HepG2 (cell line): ENCODE measurements around the gene SUSD2. TPM values are rescaled to one million over a fixed set of nuclear protein-coding genes. Genes with fewer than 3 reads are reported as not detected.

Experiments used
- AGO1 ChIP-seq: fragments of 200-400 bp; formaldehyde crosslinking; IDR thresholded peaks from 2 replicates; pipeline ENCODE4 v1.6.1; 2017; ENCODE audit warnings: mild to moderate bottlenecking, low read depth, low read length, moderate library complexity; ENCODE audit not compliant: poor library complexity, severe bottlenecking
- CC2D1A ChIP-seq: sonication (generic); formaldehyde crosslinking; IDR thresholded peaks from 2 replicates; pipeline ENCODE4 v1.8.1; 2023; ENCODE audit warnings: mild to moderate bottlenecking, missing genetic modification reagents
- DPF2 ChIP-seq: sonication (generic); formaldehyde crosslinking; IDR thresholded peaks from 2 replicates; pipeline ENCODE4 v1.4.0; 2020; ENCODE audit warnings: mild to moderate bottlenecking, low read depth, missing genetic modification reagents, borderline replicate concordance
- FOXC1 ChIP-seq: sonication (generic); formaldehyde crosslinking; IDR thresholded peaks from 2 replicates; pipeline ENCODE4 v1.8.0; 2022; ENCODE audit warnings: mild to moderate bottlenecking, missing genetic modification reagents, borderline replicate concordance
- GATAD2A ChIP-seq: IDR thresholded peaks from 2 replicates; pipeline ENCODE4 v1.6.1; 2016
- HCFC1 ChIP-seq: fragments of 150-350 bp; IDR thresholded peaks from 2 replicates; pipeline ENCODE4 v1.6.1; 2014; ENCODE audit warnings: low read depth, low read length
- HNRNPH1 ChIP-seq: fragments of 200-400 bp; formaldehyde crosslinking; optimal IDR thresholded peaks from 2 replicates; pipeline ENCODE3; 2017; ENCODE audit warnings: mild to moderate bottlenecking, low read depth, low read length
- MATR3 ChIP-seq: sonication (generic); formaldehyde crosslinking; IDR thresholded peaks from 2 replicates; pipeline ENCODE4 v1.4.0; 2020; ENCODE audit warnings: missing genetic modification reagents
- RNF2 ChIP-seq: fragments of 450-650 bp; conservative IDR thresholded peaks from 2 replicates; pipeline ENCODE4 v1.6.1; 2016; ENCODE audit warnings: low read depth
- TBX2 ChIP-seq: sonication (generic); formaldehyde crosslinking; IDR thresholded peaks from 2 replicates; pipeline ENCODE4 v1.5.0; 2020; ENCODE audit warnings: missing genetic modification reagents, mild to moderate bottlenecking, borderline replicate concordance
- THAP9 ChIP-seq: sonication (generic); formaldehyde crosslinking; IDR thresholded peaks from 2 replicates; pipeline ENCODE4; 2020; ENCODE audit warnings: missing genetic modification reagents, mild to moderate bottlenecking, borderline replicate concordance
- YEATS2 ChIP-seq: sonication (generic); formaldehyde crosslinking; IDR thresholded peaks from 2 replicates; pipeline ENCODE4 v1.4.0; 2020; ENCODE audit warnings: missing genetic modification reagents, borderline replicate concordance
- ZNF180 ChIP-seq: sonication (generic); formaldehyde crosslinking; IDR thresholded peaks from 2 replicates; pipeline ENCODE4 v1.4.0; 2020; ENCODE audit warnings: low read depth, missing genetic modification reagents, borderline replicate concordance
- ZNF891 ChIP-seq: sonication (generic); formaldehyde crosslinking; IDR thresholded peaks from 2 replicates; pipeline ENCODE4 v1.5.0; 2020; ENCODE audit warnings: mild to moderate bottlenecking, missing genetic modification reagents
- polyA plus RNA-seq, 8 experiments: library from polyadenylated mRNA; depleted of rRNA in 3 of 8; stranded (reverse) in 7 of 8; unstranded in 1 of 8; fragments of >200 nt; fragmentation: Illumina TruSeq in 4 of 8; extraction: Trizol in 4 of 8; gene quantifications; 2 replicates each; pipeline versions ENCODE4 v1.2.1 to v1.2.3, GENCODE V29; 2011 to 2016; ENCODE audit warnings: low read depth in 4 of 8, missing spikeins in 1 of 8, mixed read lengths in 1 of 8; ENCODE audit not compliant: insufficient read depth in 1 of 8
- total RNA-seq, 5 experiments: library from RNA; depleted of rRNA; stranded (reverse); fragments of >200 nt; fragmentation: Illumina TruSeq; extraction: Trizol; gene quantifications; 2 replicates each; pipeline ENCODE4 v1.2.3, GENCODE V29; 2016; ENCODE audit warnings: low read depth in 1 of 5
- TF ChIP-seq, protein P1 (sequence below), 2 experiments: fragments of 450-650 bp in 1 of 2; sonication (generic) in 1 of 2; formaldehyde crosslinking; IDR thresholded peaks; 2 replicates each; pipeline versions ENCODE4 v1.5.0 to v1.8.0; 2020 to 2022; ENCODE audit warnings: mild to moderate bottlenecking in 1 of 2, missing genetic modification reagents in 1 of 2
- TF ChIP-seq, protein P2 (sequence below): sonication (generic); formaldehyde crosslinking; IDR thresholded peaks from 2 replicates; pipeline ENCODE4 v1.5.1; 2020; ENCODE audit warnings: mild to moderate bottlenecking, missing genetic modification reagents, borderline replicate concordance
- TF ChIP-seq, protein P3 (sequence below): sonication (generic); formaldehyde crosslinking; IDR thresholded peaks from 2 replicates; pipeline ENCODE4 v1.5.0; 2020; ENCODE audit warnings: mild to moderate bottlenecking, missing genetic modification reagents, borderline replicate concordance

SUSD2 gene
- total and polyA plus RNA-seq, 2 of the 13 experiments (the other 11 are each of a cell fraction or from before 2014, with no cell fraction given) = 2.1 to 11.0 TPM

- TF ChIP-seq FOXC1 (CRISPR knock-in tag) (no peak), DPF2 (CRISPR knock-in tag) (no peak), ZNF180 (CRISPR knock-in tag) (no peak), TBX2 (CRISPR knock-in tag) (0 out of 2 replicates have a peak, but pooled peaks have one; percentile 7), ZNF891 (CRISPR knock-in tag) (0 out of 2 replicates have a peak, but pooled peaks have one; percentile 53), CC2D1A (CRISPR knock-in tag) (no peak), AGO1 (no peak), GATAD2A (CRISPR knock-in tag) (no peak), MATR3 (CRISPR knock-in tag) (no peak), HNRNPH1 (no peak), YEATS2 (CRISPR knock-in tag) (no peak), HCFC1 (no peak), RNF2 (no peak), THAP9 (no peak)
- TF ChIP-seq, protein P1, sequence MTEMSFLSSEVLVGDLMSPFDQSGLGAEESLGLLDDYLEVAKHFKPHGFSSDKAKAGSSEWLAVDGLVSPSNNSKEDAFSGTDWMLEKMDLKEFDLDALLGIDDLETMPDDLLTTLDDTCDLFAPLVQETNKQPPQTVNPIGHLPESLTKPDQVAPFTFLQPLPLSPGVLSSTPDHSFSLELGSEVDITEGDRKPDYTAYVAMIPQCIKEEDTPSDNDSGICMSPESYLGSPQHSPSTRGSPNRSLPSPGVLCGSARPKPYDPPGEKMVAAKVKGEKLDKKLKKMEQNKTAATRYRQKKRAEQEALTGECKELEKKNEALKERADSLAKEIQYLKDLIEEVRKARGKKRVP (CRISPR knock-in tag; IDR thresholded peaks at IDR 0.05) = no peak
- TF ChIP-seq, protein P2, sequence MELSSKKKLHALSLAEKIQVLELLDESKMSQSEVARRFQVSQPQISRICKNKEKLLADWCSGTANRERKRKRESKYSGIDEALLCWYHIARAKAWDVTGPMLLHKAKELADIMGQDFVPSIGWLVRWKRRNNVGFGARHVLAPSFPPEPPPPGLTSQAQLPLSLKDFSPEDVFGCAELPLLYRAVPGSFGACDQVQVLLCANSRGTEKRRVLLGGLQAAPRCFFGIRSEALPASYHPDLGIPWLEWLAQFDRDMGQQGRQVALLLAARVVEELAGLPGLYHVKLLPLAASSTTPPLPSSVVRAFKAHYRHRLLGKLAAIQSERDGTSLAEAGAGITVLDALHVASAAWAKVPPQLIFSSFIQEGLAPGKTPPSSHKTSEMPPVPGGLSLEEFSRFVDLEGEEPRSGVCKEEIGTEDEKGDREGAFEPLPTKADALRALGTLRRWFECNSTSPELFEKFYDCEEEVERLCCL (CRISPR knock-in tag) = no peak
- TF ChIP-seq, protein P3, sequence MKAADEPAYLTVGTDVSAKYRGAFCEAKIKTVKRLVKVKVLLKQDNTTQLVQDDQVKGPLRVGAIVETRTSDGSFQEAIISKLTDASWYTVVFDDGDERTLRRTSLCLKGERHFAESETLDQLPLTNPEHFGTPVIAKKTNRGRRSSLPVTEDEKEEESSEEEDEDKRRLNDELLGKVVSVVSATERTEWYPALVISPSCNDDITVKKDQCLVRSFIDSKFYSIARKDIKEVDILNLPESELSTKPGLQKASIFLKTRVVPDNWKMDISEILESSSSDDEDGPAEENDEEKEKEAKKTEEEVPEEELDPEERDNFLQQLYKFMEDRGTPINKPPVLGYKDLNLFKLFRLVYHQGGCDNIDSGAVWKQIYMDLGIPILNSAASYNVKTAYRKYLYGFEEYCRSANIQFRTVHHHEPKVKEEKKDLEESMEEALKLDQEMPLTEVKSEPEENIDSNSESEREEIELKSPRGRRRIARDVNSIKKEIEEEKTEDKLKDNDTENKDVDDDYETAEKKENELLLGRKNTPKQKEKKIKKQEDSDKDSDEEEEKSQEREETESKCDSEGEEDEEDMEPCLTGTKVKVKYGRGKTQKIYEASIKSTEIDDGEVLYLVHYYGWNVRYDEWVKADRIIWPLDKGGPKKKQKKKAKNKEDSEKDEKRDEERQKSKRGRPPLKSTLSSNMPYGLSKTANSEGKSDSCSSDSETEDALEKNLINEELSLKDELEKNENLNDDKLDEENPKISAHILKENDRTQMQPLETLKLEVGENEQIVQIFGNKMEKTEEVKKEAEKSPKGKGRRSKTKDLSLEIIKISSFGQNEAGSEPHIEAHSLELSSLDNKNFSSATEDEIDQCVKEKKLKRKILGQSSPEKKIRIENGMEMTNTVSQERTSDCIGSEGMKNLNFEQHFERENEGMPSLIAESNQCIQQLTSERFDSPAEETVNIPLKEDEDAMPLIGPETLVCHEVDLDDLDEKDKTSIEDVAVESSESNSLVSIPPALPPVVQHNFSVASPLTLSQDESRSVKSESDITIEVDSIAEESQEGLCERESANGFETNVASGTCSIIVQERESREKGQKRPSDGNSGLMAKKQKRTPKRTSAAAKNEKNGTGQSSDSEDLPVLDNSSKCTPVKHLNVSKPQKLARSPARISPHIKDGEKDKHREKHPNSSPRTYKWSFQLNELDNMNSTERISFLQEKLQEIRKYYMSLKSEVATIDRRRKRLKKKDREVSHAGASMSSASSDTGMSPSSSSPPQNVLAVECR (CRISPR knock-in tag) = no peak
Observed at GRCh38 chr22:24156141-24156912, 25.0 kb upstream of the SUSD2 start (continued).
